ACC112 (cell line): Measurements from ENCODE around the gene PACSIN3.

ENCODE experiments used
- H2AFZ ChIP-seq: fragments of 200-600 bp; sonication (generic); one replicate; pipeline ENCODE4 v1.6.0; 2017; ENCODE audit warnings: antibody characterized with exemption, low read length; ENCODE audit not compliant: unreplicated experiment
- H3K27ac ChIP-seq: fragments of 200-600 bp; sonication (generic); 2 replicates; pipeline ENCODE4 v1.5.1; 2014; ENCODE audit warnings: low read depth, mild to moderate bottlenecking, antibody characterized with exemption, low read length, moderate library complexity
- H3K27me3 ChIP-seq: fragments of 200-600 bp; sonication (generic); 2 replicates; pipeline ENCODE4 v1.6.1; 2014; ENCODE audit warnings: mild to moderate bottlenecking, antibody characterized with exemption, low read length, moderate library complexity, mixed read lengths; ENCODE audit not compliant: insufficient read depth
- H3K36me3 ChIP-seq: fragments of 200-600 bp; sonication (generic); 2 replicates; pipeline ENCODE4 v1.6.1; 2016; ENCODE audit warnings: mild to moderate bottlenecking, antibody characterized with exemption, low read length, moderate library complexity, mixed read lengths; ENCODE audit not compliant: insufficient read depth
- H3K4me1 ChIP-seq: fragments of 200-600 bp; sonication (generic); one replicate; pipeline ENCODE4 v1.6.1; 2016; ENCODE audit warnings: low read length, mixed read lengths; ENCODE audit not compliant: insufficient read depth, unreplicated experiment, control insufficient read depth
- H3K4me3 ChIP-seq: fragments of 200-600 bp; sonication (generic); 2 replicates; pipeline ENCODE4 v1.5.1; 2014; ENCODE audit warnings: mild to moderate bottlenecking, low read depth, low read length
- H3K79me2 ChIP-seq: fragments of 200-600 bp; sonication (generic); one replicate; pipeline ENCODE4 v1.6.0; 2016; ENCODE audit warnings: low read length; ENCODE audit not compliant: control insufficient read depth, unreplicated experiment, insufficient read depth

Gene PACSIN3

GRCh38 chr11:47163193-47163592 is 23.0 kb downstream of the PACSIN3 start:
- Histone ChIP-seq H3K36me3 (peaks cover 9% of the 10 kb centered on the region; the same call in 1 of the 2 replicates), H3K27ac (no peak overlapping the region), H3K4me1 (no peaks in the 10 kb centered on the region), H3K27me3 (no peaks in the 10 kb centered on the region), H3K79me2 (no peaks in the 10 kb centered on the region), H3K4me3 (no peak overlapping the region), H2AFZ (no peak overlapping the region)

DNA sequence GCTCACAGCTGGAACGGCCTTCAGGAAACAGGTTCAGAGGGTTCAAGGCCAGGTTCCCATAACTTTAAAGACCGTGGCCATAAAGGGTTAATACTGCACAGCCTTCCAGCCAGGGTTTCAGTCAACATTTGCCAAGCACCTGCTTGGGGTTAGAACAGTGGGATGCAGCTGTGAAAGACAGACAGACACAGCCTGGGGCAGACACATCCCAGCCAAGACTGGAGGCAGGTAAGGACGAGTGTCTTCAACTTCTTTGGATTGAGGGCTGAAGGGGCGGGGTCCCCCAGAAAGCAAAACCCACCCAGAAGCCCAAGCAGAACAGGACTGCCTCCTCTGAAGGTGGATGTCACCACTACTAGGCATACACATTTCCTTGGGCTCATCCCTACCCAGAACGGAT is 23.8 kb downstream of the PACSIN3 start:
- peaks cover 4% of the 10 kb centered on the region; the same call in 1 of the 2 replicates for H3K36me3 ChIP-seq

GRCh38 chr11:47161890-47162289 is 24.3 kb downstream of the PACSIN3 start:
- no peaks in the 10 kb centered on the region for H3K4me1 ChIP-seq
- H3K27me3 ChIP-seq = no peaks in the 10 kb centered on the region
- H3K4me3 ChIP-seq = no peak overlapping the region
- H3K27ac ChIP-seq = no peak overlapping the region
- no peak overlapping the region for H2AFZ ChIP-seq
- H3K79me2 ChIP-seq = no peaks in the 10 kb centered on the region
- peaks cover under 1% of the 10 kb centered on the region; the same call in 1 of the 2 replicates for H3K36me3 ChIP-seq

More for the DNA sequence above, 23.8 kb downstream of the PACSIN3 start:
- Histone ChIP-seq H3K4me3 (no peak overlapping the region), H2AFZ (no peak overlapping the region), H3K27ac (no peak overlapping the region), H3K4me1 (no peaks in the 10 kb centered on the region), H3K27me3 (no peaks in the 10 kb centered on the region), H3K79me2 (no peaks in the 10 kb centered on the region)

- Histone ChIP-seq H3K79me2 (no peaks in the 10 kb centered on the region), H3K4me1 (no peaks in the 10 kb centered on the region), H3K36me3 (no peaks in the 10 kb centered on the region), H3K27ac (no peak overlapping the region), H2AFZ (no peak overlapping the region), H3K4me3 (no peak overlapping the region), H3K27me3 (no peaks in the 10 kb centered on the region)
Observed at GRCh38 chr11:47161134-47161854, 24.9 kb downstream of the PACSIN3 start.

DNA sequence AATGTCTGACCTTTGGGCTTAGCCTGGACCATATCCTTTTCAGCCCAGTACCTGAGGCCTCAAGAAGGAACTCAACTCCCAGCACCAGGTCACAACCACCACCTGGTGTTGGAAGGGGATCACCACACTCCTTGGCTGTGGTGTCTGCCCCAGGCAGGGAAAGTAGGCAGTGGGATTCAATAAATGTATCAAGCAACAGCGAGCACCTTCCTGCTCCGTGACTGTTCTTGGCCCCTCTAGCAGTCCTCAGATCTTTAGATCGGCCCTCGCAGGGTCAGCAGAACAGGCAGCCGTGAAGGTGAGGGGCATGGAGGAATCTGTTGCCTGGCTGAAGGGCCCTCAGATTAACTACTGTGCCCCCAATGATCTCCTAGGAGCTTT is 25.5 kb downstream of the PACSIN3 start:
- no peak overlapping the region for H3K4me3 ChIP-seq
- no peak overlapping the region for H2AFZ ChIP-seq
- no peak overlapping the region for H3K27ac ChIP-seq
- H3K79me2 ChIP-seq = no peaks in the 10 kb centered on the region
- H3K36me3 ChIP-seq = no peaks in the 10 kb centered on the region
- H3K27me3 ChIP-seq = no peaks in the 10 kb centered on the region
- H3K4me1 ChIP-seq = no peaks in the 10 kb centered on the region

- peaks cover 9% of the 10 kb centered on the region for H3K4me1 ChIP-seq
- no peak overlapping the region for H2AFZ ChIP-seq
- no peaks in the 10 kb centered on the region for H3K36me3 ChIP-seq
- no peaks in the 10 kb centered on the region for H3K79me2 ChIP-seq
- no peak overlapping the region for H3K4me3 ChIP-seq
- no peaks in the 10 kb centered on the region for H3K27me3 ChIP-seq
- no peak overlapping the region for H3K27ac ChIP-seq
Observed at GRCh38 chr11:47158242-47158641, 28.0 kb downstream of the PACSIN3 start.

GRCh38 chr11:47157805-47158204 is 28.4 kb downstream of the PACSIN3 start:
- H3K36me3 ChIP-seq = no peaks in the 10 kb centered on the region
- H3K27ac ChIP-seq = no peak overlapping the region
- no peaks in the 10 kb centered on the region for H3K27me3 ChIP-seq
- H3K4me1 ChIP-seq = peaks cover 12% of the 10 kb centered on the region
- H2AFZ ChIP-seq = no peak overlapping the region
- no peak overlapping the region for H3K4me3 ChIP-seq
- no peaks in the 10 kb centered on the region for H3K79me2 ChIP-seq

GRCh38 chr11:47156951-47157350 is 29.3 kb downstream of the PACSIN3 start:
- Histone ChIP-seq H3K36me3 (no peaks in the 10 kb centered on the region), H3K27ac (no peak overlapping the region), H3K4me1 (peaks cover 16% of the 10 kb centered on the region), H3K79me2 (no peaks in the 10 kb centered on the region), H3K4me3 (no peak overlapping the region), H2AFZ (no peak overlapping the region), H3K27me3 (no peaks in the 10 kb centered on the region)

DNA sequence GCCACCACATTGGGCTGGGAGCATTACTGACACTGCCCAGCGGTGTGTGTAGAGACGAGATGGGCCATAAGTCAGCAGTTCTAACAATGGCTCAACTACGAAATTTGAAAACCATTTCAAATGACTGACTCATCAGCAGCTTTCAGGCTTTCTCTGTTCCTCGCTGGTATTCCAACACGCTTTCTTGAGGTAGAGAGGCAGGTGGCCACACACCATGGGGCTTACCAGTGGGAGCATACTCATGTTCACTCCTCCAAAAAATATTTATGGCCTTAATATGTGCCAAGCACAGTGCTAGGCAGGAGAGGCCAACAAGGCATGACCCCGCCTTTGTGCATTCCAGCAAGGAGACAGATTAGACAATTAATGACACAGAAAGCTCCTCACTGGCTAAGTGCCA is 29.9 kb downstream of the PACSIN3 start:
- H3K27ac ChIP-seq = no peak overlapping the region
- H3K36me3 ChIP-seq = no peaks in the 10 kb centered on the region
- H3K27me3 ChIP-seq = no peaks in the 10 kb centered on the region
- H3K79me2 ChIP-seq = no peaks in the 10 kb centered on the region
- H3K4me1 ChIP-seq = peaks cover 16% of the 10 kb centered on the region
- H2AFZ ChIP-seq = no peak overlapping the region
- H3K4me3 ChIP-seq = no peak overlapping the region

DNA sequence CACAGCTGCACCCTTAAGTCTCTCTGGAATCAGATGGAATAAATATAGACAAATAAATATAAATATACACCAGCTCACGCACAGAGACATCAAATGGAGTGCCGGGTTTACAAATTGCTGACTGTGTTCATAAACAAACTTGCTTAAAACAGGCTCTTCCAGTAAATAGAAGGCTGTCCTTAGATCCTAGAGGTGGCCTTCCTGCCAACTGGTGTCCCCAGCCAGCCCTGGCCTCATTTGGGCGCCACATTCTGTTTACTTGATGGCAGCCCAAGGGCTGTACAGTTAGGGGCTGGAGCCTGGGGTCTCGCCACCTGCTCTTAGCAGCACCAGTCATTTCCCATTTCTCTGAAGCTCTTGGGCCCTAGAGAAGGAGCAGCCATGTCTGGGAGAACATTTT is 30.4 kb downstream of the PACSIN3 start:
- Histone ChIP-seq H3K79me2 (no peaks in the 10 kb centered on the region), H3K27me3 (no peaks in the 10 kb centered on the region), H3K27ac (no peak overlapping the region), H2AFZ (no peak overlapping the region), H3K4me3 (no peak overlapping the region), H3K4me1 (peaks cover 16% of the 10 kb centered on the region), H3K36me3 (no peaks in the 10 kb centered on the region)
